Stimulated activated CD4-positive, alpha-beta T cell treated with anti-CD3 and anti-CD28 coated beads, TNF-alpha, amount 100 ng/mL, for 48 hours (primary cell): ENCODE measurements around the gene CRPPA.
A peak's percentile ranks its signal among the peaks of the same experiment; 100 is the strongest.

ENCODE experiments used
- DNase-seq, 3 donors: peaks; one replicate each; pipeline ENCODE4 v3.0.0-alpha.2; 2020; ENCODE audit warnings: low read depth in 3 of 3

The CRPPA gene

GRCh38 chr7:16423761-16424160 lies 2.4 kb upstream of the CRPPA start:
- no peak for DNase-seq

- no peak for DNase-seq
Observed at GRCh38 chr7:16422917-16423316, 1.6 kb upstream of the CRPPA start.

- no peak for DNase-seq
Observed at GRCh38 chr7:16422103-16422435, 731 bp upstream of the CRPPA start.

GRCh38 chr7:16420649-16421332 lies 547 bp downstream of the CRPPA start:
- DNase-seq = peak; percentile 54 to 82 (median 80)

GRCh38 chr7:16420329-16420648 lies 1.0 kb downstream of the CRPPA start:
- DNase-seq = no peak

- DNase-seq = no peak
Observed at GRCh38 chr7:16419859-16420258, 1.5 kb downstream of the CRPPA start.

GRCh38 chr7:16419126-16419525 lies 2.2 kb downstream of the CRPPA start:
- no peak for DNase-seq

GRCh38 chr7:16417906-16418305 lies 3.4 kb downstream of the CRPPA start:
- no peak for DNase-seq

- DNase-seq = no peak
Observed at GRCh38 chr7:16416289-16417282, 4.8 kb downstream of the CRPPA start.

- no peak for DNase-seq
Observed at GRCh38 chr7:16412274-16413254, 8.8 kb downstream of the CRPPA start.

- no peak for DNase-seq
Observed at GRCh38 chr7:16411391-16411790, 9.9 kb downstream of the CRPPA start.

GRCh38 chr7:16409777-16410176 lies 11.6 kb downstream of the CRPPA start:
- no peak for DNase-seq

- no peak for DNase-seq
Observed at GRCh38 chr7:16404636-16405035, 16.7 kb downstream of the CRPPA start.

GRCh38 chr7:16403475-16403874 lies 17.9 kb downstream of the CRPPA start:
- DNase-seq = no peak

GRCh38 chr7:16402940-16403339 lies 18.4 kb downstream of the CRPPA start:
- DNase-seq = no peak

- no peak for DNase-seq
Observed at GRCh38 chr7:16402091-16402490, 19.2 kb downstream of the CRPPA start.

- DNase-seq = no peak
Observed at GRCh38 chr7:16400893-16401275, 20.5 kb downstream of the CRPPA start.

GRCh38 chr7:16399916-16400892 lies 21.1 kb downstream of the CRPPA start:
- no peak for DNase-seq

GRCh38 chr7:16399265-16399831 lies 22.0 kb downstream of the CRPPA start:
- DNase-seq = no peak
